Tibial nerve (tissue), 3 donors: ENCODE results near the gene FAT1.

Experiments used
- CTCF ChIP-seq, 5 experiments: fragments of 200-600 bp in 3 of 5; fragments of 450-650 bp in 2 of 5; sonication (generic) in 3 of 5; IDR thresholded peaks; one replicate each; pipeline ENCODE4 v1.5.1; 2016 to 2019; ENCODE audit warnings: antibody characterized with exemption in 5 of 5, mild to moderate bottlenecking in 3 of 5, moderate library complexity in 2 of 5
- POLR2A ChIP-seq, 2 donors: fragments of 450-650 bp; IDR thresholded peaks; one replicate each; pipeline ENCODE4 v1.6.1; 2017; ENCODE audit warnings: antibody characterized with exemption in 2 of 2, mild to moderate bottlenecking in 2 of 2, moderate library complexity in 2 of 2

GRCh38 chr4:186764457-186764856 is 40.8 kb upstream of the FAT1 start:
- TF ChIP-seq CTCF (IDR thresholded peaks at IDR 0.05) (no peak), POLR2A (IDR thresholded peaks at IDR 0.05) (no peak)
